Measurements from ENCODE around the gene LARP6.

GRCh38 chr15:70832176-70832575 lies 21.8 kb downstream of the LARP6 start:
- TF ChIP-seq, protein P1, sequence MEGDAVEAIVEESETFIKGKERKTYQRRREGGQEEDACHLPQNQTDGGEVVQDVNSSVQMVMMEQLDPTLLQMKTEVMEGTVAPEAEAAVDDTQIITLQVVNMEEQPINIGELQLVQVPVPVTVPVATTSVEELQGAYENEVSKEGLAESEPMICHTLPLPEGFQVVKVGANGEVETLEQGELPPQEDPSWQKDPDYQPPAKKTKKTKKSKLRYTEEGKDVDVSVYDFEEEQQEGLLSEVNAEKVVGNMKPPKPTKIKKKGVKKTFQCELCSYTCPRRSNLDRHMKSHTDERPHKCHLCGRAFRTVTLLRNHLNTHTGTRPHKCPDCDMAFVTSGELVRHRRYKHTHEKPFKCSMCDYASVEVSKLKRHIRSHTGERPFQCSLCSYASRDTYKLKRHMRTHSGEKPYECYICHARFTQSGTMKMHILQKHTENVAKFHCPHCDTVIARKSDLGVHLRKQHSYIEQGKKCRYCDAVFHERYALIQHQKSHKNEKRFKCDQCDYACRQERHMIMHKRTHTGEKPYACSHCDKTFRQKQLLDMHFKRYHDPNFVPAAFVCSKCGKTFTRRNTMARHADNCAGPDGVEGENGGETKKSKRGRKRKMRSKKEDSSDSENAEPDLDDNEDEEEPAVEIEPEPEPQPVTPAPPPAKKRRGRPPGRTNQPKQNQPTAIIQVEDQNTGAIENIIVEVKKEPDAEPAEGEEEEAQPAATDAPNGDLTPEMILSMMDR (IDR thresholded peaks at IDR 0.05), result no peak
- no peak for TF ChIP-seq POLR2A (IDR thresholded peaks at IDR 0.05)
